DMS79 (cell line): Measurements from ENCODE around the gene OTOF.

ENCODE experiments used
- DNase-seq: peaks from one replicate; lab custom pipeline; 2025; lab: John Stamatoyannopoulos, UW

The OTOF gene

DNA sequence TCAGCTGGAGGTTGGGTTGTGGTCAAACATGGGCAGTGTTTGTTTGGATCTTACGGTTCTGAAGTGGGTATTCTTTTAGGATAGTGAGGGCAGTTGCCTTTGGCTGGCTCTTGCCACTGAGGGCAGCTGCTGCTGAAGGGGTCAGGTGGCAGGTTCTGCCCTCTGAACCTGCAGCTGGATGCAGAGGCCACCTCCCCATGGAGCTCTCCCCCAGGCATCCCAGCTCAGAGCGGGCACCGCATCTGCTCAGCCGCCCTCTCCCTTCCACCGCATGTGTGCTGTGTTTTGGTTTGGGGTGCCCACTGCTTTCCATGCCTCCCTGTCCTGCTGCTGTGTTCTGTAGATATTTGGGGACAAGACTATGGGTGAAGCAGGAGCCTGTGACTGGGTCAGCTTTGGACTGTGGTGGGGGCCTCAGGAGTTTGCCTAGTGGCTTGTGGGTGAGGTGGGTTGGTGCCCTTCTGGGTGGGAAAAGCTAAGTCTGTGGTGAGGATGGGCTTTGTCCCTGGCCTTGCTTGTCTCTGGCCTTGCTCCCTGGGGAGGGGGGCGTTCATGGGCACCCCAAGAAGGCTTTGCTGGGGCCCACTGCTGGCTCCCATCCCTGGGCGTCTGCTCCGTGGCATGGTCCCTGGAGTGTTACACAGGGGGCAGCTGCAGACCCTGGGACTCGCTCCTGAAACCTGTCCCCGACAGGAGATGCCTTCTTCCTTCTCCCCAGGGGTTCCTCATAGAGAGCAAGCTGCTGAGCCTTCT lies 28.5 kb downstream of the OTOF start:
- DNase-seq = no peak

- DNase-seq = no peak
Observed at GRCh38 chr2:26448651-26449050, 29.3 kb downstream of the OTOF start.

GRCh38 chr2:26444236-26444635 lies 33.7 kb downstream of the OTOF start:
- no peak for DNase-seq

DNA sequence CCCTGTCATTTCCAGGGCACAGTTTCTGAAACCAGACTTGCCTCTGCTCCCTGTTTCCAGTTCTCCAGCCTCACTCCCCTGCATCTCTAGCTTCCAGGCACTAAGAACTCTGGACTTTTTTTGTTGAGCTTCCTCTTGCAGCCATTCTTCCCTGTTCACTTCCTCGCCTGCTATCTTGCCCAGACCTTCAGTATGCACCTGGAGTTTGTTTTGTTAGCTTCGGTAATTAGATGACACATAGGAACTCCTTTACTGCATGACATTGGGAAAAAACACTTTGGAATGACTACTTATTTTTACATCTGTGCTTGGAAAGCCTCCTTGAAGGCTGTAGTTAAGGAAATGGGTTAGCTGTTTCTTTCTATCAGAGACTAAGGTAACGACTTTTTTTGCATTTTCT lies 35.2 kb downstream of the OTOF start:
- no peak for DNase-seq

GRCh38 chr2:26442301-26442700 lies 35.6 kb downstream of the OTOF start:
- DNase-seq = no peak

DNA sequence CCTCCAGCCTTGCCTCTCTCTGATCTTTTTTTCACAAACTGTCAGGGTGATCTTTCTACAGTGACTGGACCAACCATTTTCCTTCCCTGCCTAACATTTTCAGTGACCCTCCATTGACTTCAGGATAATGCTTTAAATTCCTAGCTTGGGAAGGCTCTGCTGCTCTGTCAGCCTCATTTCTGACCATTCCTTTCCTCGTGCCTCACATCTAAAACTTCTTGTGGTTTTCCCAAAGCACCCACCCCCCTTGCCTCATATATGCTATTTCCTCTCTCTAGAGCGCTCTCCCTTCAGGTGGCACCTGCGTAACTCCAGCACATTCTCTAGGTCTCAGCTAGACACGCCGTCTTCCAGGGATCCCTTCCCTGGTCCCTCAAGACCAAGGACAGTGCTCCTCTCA lies 39.0 kb downstream of the OTOF start:
- no peak for DNase-seq

GRCh38 chr2:26438526-26438925 lies 39.4 kb downstream of the OTOF start:
- no peak for DNase-seq

DNA sequence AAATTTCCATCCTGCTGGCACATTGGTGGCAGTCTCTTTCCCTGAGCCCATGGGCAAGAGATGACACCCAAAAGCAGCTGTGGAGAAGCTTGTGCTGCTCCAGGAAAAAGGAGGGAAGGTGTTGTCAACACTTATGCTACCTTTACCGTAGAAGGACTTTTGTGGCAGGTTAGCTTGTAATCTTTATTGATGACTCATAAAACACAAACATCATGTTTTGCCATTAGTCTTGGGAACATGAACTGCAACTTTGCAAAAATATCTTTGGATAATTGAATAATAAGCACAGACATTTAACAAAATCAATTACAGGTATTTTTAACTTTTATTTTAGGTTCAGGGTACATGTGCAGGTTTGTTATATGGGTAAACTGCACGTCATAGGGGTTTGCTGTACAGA lies 42.8 kb downstream of the OTOF start:
- DNase-seq = no peak

DNA sequence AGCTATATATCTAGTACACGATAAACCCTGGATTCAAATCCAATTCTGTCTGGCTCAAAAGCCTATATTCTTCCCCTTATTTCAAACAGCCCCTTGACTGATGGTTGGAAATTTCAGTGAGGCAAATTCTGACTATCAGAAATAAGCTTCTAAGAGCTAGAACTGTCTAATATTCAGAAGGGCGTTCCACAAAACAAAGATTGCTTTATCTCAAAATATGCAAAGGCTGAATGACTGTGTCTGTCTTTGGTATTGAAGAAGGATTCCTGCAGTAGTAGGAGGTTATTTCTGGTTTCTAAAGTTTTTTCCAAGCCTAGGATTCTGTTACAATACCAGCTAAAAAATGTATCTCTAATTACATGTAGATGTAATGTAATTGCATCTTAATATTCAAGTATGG lies 45.1 kb downstream of the OTOF start:
- no peak for DNase-seq

DNA sequence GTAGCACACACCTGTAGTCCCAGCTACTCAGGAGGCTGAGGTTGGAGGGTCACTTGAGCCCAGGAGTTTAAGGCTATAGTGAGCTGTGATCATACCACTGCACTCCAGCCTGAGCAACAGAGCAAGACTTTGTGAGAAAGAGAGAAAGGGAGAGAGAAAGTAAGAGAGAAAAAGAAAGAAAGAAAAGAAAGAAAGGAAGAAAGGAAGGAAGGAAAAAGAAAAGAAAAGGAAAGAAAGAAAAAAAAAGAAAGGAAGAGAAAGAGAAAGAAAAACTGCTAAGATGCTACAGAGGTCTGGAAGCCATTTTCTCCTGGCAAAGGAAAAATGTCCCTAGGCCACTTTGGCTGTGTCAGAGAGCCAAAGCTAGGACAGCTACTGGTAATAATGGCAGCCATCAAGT lies 45.6 kb downstream of the OTOF start:
- DNase-seq = no peak

GRCh38 chr2:26430826-26431225 lies 47.1 kb downstream of the OTOF start:
- DNase-seq = no peak

DNA sequence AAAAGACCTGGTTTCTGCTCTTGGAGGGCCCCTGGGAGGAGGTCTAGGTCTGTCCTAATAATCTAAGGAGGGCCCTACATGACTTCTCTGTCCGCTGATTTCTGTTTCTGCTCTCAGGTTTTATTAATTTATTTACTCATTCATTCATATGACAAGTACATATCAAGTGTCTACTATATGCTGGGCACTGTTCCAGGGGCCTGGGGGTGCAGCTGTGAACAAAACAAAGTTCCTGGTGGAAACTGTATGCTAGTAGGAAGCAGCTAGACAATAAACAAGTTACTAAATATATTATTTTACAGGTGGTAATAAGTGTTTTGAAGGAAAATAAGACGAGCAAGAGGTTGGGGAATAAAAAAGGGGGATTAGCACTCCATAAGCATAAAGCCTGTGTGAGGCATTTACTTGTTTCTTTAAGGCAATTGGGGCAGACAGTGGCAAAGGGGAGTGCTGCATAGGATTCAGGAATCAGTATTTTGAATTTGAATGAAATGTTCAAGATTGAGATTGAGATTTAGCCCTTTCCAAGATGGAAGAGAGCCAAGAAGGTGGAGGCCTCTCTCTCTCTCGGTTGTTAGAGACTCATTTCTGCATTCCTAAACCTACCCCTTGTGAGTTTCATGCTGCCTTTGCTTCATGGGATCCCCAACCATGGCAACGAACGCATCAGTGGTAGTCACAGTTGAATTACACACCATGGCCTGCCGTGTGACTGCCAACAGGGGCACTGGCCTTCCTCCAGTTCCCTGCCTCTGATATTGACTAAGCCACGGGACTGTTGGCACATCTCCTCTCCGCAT lies 47.9 kb downstream of the OTOF start:
- peak; percentile 81 for DNase-seq

- DNase-seq = no peak
Observed at GRCh38 chr2:26428846-26429245, 49.1 kb downstream of the OTOF start.

DNA sequence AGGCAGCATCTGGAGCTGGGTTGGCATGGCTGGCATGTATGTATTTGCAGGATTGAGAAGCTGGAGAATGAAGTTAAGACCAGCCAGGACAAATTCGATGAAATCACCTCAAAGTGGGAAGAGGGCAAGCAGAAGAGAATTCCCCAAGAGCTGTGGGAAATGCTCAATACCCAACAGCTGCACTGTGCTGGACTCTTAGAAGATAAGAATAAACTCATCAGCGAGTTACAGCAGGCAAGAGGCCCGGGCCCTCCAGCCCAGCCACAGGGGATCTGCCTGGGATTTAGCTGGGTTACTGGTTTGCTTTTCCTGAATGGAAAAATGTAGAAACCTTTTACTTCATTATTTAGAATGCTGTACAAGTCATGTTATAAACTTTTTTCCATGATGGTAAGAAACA lies 53.7 kb downstream of the OTOF start:
- DNase-seq = no peak

DNA sequence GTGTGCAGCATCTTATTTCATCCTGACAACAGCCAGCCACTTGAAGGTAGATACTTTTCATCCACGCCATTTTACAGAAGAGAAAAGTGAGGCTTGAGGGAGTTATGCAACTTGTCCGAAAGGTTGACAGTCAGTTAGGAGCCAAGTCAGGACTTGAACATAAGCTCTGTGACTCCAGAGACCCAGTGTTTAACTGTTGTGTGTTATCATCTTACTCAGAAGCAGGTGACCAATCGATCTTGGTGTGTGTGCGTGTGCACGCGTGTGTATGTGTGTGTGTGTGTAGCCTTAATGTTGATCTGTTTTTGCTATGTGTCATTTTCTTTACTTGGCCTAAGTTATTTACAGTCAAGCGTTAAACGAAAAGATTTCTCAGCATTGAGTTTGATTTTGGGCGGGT lies 54.2 kb downstream of the OTOF start:
- DNase-seq = no peak

GRCh38 chr2:26422947-26423629 lies 54.8 kb downstream of the OTOF start:
- DNase-seq = no peak

GRCh38 chr2:26421961-26422360 lies 56.0 kb downstream of the OTOF start:
- no peak for DNase-seq

DNA sequence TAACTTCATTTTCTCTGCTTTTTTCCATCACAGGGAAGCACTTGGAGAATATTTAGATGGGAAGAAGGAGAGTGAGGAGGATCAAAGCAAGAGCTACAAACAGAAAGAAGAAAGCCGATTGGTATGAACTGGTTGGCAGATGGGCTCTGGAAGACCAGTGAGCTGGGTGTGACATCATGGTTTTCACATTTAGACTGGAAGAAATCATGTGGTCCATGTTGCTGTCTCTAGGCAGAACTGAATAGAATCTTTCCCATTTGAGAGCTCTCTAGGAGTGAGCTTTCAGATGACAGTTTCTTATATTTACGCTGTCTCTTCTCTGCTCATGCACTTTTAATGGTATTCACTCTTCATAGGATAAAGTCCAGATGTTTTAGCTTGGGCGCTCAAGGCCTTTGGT lies 63.6 kb downstream of the OTOF start:
- no peak for DNase-seq

DNA sequence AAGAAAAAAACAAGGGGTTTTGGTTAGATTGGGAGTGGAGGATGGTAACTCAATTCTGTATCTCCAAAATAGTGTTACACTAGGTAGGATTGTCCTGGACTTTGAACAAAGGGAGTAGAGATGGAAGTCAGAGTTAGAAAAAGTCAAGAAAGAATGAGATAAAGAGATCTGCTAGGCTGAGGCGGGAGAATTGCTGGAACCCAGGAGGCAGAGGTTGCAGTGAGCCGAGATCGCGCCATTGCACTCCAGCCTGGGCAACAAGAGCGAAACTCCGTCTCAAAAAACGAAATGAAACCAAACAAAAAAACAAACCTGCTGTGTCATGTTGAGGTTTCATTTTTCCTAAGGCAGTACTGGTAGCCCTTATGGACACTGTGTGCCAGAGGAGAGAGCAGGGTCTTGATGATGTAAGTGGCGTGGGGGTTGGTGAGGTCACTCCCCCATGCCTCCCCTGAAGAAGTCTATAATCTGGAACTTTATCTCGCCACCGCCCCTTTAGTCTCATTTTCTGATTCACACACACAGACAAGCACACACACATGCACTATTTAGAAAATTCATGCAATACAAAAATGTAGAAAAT lies 65.7 kb downstream of the OTOF start:
- no peak for DNase-seq

- no peak for DNase-seq
Observed at GRCh38 chr2:26411419-26411818, 66.5 kb downstream of the OTOF start.

- no peak for DNase-seq
Observed at GRCh38 chr2:26410764-26411243, 67.1 kb downstream of the OTOF start.

DNA sequence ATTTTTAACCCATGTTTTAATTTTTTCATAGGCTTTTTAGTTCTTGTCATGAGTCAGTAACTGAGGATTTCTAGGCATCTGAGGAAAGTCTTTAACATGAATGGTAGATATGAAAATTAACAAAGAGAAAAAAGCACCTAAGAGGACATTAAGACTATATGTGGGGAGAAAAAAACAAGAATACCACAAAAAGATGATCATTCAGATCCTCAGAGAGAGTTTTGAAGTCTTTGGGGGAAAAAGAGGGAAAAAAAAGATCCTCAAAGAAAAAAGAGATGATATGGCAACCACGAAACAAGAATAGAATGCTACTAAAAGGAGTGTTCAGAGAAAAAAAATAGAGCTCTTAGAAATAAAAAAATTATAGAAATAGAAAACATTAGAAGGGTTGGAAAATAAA lies 68.1 kb downstream of the OTOF start:
- no peak for DNase-seq

GRCh38 chr2:26407526-26407925 lies 70.4 kb downstream of the OTOF start:
- no peak for DNase-seq
